Renal cortex interstitium (tissue), 11 donors: ENCODE results near the gene R3HDM4. TPM values are rescaled to one million over a fixed set of nuclear protein-coding genes. Genes with fewer than 3 reads are reported as not detected.

ENCODE experiments used
- DNase-seq, 11 donors: peaks; one replicate each; pipeline ENCODE4 v3.0.0-alpha.2; 2013; ENCODE audit warnings: low read depth in 9 of 11, low spot score in 4 of 11; ENCODE audit errors: extremely low read depth in 1 of 11
- polyA plus RNA-seq, 3 donors: library from polyadenylated mRNA; unstranded; fragments of 120-200 nt; gene quantifications; one replicate each; pipeline ENCODE4 v1.2.1, GENCODE V29; 2013; ENCODE audit not compliant: insufficient read length in 3 of 3

R3HDM4 gene
- polyA plus RNA-seq, 3 donors: 33.7 to 55.0 (median 49.0) TPM

DNA sequence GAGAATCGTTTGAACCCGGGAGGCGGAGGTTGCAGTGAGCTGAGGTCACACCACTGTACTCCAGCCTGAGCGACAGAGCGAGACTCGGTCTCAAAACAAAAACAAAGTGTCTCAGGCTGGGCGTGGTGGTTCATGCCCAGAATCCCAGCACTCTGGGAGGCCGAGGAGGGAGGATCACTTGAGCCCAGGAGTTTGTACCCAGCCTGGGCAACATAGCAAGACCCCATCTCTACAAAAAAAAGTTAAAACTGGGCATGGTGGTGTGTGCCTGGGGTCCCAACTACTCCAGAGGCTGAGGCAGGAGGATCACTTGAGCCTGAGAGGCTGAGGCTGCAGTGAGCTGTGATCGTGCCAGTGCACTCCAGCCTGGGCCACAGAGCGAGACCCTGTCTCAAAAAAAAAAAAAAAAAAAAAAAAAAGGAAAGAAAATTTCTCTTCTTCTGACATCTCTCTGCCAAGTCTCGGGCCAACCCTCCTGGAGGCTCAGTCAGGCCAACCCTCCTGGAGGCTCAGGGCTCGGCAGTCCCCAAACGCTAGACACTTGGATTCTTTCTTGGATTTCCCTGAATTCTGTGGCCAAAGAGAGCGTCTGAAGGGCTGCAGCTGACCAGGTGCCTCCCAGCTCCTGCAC lies 39.1 kb upstream of the R3HDM4 start:
- no peak for DNase-seq

- no peak for DNase-seq
These were observed 37.5 kb upstream of the R3HDM4 start for GRCh38 chr19:950352-951066.

DNA sequence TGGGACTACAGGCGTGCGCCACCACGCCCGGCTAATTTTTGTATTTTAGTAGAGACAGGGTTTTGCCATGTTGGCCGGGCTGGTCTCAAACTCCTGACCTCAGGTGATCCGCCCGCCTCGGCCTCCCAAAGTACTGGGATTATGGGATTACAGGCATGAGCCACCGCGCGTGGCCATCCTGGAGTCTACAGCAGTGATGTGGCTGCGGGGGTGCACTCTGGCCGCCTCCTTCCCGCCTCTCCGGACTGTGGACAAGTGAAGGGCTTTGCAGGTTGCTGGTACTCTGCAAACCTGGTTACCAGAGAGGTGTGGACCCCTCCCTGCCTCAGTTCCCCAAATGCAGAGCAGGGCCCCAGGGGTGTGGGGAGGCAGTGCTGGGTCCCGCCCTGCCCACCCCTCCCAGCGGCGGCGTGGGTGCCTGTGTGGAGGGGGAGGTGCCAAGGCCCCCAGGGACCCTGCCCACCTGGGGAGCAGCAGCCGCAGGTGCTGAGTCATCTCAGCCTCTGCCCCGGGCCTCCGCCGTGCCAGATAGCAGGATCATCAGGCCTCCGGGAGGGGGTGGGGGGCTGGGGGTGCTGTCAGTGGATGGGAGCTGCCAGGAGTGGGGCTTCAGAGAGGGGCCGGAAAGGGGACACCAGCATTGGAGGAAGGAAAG lies 36.0 kb upstream of the R3HDM4 start:
- DNase-seq: no peak

GRCh38 chr19:947707-948539 lies 34.9 kb upstream of the R3HDM4 start:
- DNase-seq: no peak

DNA sequence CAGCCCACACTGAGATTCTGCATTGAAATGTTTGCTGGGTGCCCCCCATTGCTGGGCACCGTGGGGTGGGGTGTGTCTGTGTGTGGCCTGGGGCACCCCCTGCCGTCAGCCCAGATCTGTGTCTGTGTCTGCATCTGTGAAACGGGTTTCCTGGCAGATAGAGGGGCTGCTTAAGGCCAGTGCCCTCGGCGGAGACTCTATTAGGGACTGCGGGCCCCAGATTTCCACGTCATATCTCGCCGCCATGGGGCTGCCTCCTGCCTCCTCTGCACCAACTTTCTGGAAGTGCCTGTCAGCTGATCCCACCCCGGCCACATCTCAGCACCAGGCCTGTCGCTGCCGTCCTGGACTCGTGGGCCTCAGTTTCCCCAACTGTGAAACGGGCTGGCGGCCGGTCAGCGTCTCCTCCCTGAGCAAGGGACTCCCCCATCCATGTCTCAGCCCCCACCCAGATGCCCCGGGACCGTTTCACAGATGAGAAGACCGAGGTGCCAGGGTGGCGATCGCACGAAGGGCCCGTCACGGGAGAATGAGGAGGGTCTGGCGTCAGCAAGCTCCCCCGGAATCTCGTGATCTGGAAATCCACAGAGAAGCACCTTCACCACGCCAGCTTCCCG lies 34.2 kb upstream of the R3HDM4 start:
- no peak for DNase-seq

DNA sequence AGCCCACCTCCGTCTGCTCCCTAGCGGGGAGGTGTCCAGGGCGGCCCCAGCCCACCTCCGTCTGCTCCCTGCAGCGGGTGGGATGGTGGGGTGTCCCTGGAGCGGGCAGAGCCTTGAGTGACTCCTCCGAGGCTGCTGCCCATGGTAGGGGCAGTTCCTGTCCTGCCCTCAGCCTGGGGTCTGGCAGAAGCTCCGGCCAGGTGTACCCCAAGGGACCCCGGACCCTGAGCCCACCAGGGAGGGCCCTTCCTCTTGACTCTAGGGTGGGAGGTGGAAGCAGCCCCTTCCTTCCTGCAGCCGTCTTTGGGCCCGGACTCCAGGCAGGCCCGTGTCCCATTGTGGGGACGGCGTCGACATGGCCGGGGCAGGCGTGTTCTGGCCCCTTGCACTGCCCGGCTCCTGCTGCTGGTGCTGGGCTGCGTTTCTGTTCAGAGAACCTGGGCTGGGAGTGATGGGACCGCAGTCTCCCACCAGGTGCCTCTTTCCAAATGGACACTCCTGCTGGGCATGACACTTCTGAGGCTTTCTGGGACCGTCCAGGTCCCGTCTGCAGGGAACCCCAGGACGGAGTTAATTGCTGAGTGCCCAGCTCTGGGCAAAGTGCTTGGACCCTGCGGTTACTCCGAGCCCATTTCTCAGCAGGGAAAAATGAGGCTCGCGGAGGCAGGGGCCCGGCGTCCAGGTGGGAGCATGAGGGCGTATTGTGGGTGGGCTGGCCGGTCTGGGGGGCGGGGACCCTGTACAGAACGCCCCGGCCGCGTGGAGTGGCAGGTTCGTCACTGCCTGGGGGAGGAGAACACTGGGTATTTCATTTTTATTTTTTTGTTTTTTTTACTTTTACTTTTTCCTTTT lies 32.6 kb upstream of the R3HDM4 start:
- no peak for DNase-seq

DNA sequence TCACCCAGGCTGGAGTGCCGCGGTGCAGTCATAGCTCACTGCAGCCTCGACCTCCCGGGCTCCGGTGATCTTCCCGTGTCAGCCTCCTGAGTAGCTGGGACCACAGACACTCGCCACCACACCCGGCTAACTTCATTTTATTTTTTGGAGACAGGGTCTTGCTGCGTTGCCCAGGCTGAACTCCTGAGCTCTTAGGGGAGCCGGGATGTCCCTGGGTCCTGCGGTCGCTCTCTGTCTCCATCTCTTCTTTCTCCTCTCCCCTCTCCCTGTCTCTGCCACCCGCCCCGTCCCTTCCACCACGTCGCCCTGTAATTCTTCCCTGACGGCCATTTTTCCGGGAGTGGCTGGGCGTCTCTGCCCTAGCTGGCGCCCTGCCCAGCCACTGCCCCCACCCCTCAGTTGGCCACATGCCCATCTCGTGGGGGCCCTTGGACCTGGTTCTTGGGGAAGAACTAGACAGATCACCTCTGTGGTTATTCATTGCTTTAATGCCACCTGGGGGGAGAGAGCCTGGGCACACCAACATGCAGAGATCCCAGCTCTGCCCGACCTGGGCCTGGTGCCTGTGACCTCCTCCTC lies 31.7 kb upstream of the R3HDM4 start:
- no peak for DNase-seq

DNA sequence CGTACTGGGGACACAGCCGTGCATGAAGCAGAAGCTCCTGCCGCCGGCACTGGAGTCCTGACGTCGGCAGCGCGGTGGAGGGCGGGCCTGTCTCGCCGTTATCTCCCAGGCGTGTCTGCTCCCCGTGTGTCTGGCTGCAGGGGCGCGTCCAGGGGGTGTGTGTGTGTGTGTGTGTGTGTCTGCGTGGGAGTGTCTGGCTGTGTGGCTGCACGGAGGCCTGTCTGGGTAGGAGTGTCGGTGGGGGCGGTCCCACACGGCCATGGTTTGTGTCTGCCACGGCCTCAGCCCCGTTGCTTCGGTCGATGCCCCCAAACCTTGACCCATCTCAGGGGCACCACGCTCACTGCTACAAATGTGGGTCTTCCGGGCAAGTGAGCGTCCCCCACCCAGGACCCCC lies 31.1 kb upstream of the R3HDM4 start:
- no peak for DNase-seq

GRCh38 chr19:943551-944170 lies 30.6 kb upstream of the R3HDM4 start:
- no peak for DNase-seq

DNA sequence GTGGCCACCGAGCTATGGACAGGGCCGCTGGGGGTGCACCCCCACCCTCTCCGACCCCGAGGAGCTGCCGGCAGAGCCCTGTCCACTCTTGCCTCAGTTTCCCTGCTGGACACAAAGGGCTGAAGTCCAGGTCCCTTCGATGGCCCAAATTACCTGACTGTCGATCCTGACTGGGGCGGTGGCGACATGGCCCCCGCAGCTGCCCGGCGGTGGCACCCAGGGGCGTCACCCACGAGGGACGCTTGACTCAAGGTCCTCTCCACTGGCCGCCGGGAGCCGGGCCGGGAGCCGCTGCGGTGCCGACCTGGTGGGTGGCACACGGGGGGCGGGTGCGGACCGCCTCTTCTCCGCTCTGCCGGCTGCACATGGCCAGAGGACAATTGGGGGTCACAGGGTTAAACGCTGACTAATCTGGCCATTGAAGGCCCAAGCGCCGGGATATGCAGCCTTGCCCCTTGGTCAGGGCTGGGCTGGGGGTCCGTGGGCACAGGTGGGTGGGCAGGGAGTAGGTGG lies 29.2 kb upstream of the R3HDM4 start:
- DNase-seq: no peak

- DNase-seq: no peak
These were observed 28.5 kb upstream of the R3HDM4 start for GRCh38 chr19:941292-942132.

GRCh38 chr19:940591-941291 lies 27.7 kb upstream of the R3HDM4 start:
- DNase-seq: no peak

- no peak for DNase-seq
These were observed 26.9 kb upstream of the R3HDM4 start for GRCh38 chr19:939922-940321.

- DNase-seq: no peak
These were observed 26.4 kb upstream of the R3HDM4 start for GRCh38 chr19:939439-939838.

DNA sequence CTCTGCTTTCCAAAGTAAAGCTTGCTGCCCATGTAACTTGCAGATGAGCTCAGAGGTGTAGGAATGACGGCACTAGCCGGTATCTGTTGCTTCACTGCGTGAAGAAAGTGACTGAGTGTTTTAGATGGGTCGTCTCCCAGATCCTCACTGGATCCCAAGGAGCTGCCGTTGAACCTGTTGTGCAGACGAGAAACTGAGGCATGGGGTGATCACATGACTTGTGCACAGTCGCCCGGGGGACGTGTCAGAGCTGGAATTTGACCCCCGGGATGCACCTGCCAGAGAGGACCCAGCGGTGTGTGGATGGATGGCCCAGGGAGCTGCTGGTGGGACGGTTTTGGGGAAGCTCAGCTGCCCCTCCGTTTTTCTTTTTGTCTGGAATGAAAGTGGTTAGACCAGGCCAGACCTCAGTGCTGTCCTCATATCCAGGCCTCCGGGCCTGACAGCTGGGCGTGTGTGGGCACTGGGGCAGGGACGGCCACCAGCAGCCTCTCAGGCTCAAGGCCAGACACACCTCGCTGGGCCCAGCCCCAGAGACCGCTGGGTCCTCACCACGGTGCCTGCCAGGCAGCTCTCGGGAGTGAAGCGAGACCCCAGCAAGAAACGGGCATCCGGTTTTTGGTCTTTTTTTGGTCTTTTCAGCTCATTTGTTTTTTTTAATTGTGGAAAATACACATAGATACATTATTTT lies 25.4 kb upstream of the R3HDM4 start:
- no peak for DNase-seq
